GM19328 (cell line): ENCODE data around the gene KLF14.
"Not testable (repeated sequence)": the region's sequence is repeated elsewhere in the genome, so short reads cannot be mapped to it uniquely, and the experiment has no call there.

ENCODE experiments used
- ATAC-seq: cut with Tn5 transposase; IDR thresholded peaks from one replicate; pipeline ENCODE4 v1.9.1; 2021; ENCODE audit warnings: mild to moderate bottlenecking, moderate library complexity; ENCODE audit not compliant: unreplicated experiment

The KLF14 gene

GRCh38 chr7:130721486-130722277 is 12.3 kb downstream of the KLF14 start:
- no peak for ATAC-seq

GRCh38 chr7:130719541-130719940 is 14.5 kb downstream of the KLF14 start:
- no peak for ATAC-seq

- no peak for ATAC-seq
Measured at GRCh38 chr7:130712416-130712815, 21.6 kb downstream of the KLF14 start.

- no peak for ATAC-seq
Measured at GRCh38 chr7:130708766-130709165, 25.2 kb downstream of the KLF14 start.

GRCh38 chr7:130708001-130708400 is 26.0 kb downstream of the KLF14 start:
- no peak for ATAC-seq

- no peak for ATAC-seq
Measured at GRCh38 chr7:130703851-130704250, 30.2 kb downstream of the KLF14 start.

- no peak for ATAC-seq
Measured at GRCh38 chr7:130701650-130702049, 32.4 kb downstream of the KLF14 start.

- ATAC-seq, result no peak
Measured at GRCh38 chr7:130700760-130701159, 33.2 kb downstream of the KLF14 start.

- no peak for ATAC-seq
Measured at GRCh38 chr7:130699686-130700085, 34.3 kb downstream of the KLF14 start.

GRCh38 chr7:130697820-130698219 is 36.2 kb downstream of the KLF14 start:
- no peak for ATAC-seq

GRCh38 chr7:130695840-130696239 is 38.2 kb downstream of the KLF14 start:
- no peak for ATAC-seq

- not testable (repeated sequence) for ATAC-seq
Measured at GRCh38 chr7:130692396-130692795, 41.6 kb downstream of the KLF14 start.

- no peak for ATAC-seq
Measured at GRCh38 chr7:130689683-130690082, 44.3 kb downstream of the KLF14 start.

GRCh38 chr7:130683026-130683425 is 51.0 kb downstream of the KLF14 start:
- no peak for ATAC-seq
